HCT116 (cell line): ENCODE results near the gene AUTS2. TPM values are rescaled to one million over a fixed set of nuclear protein-coding genes. Genes with fewer than 3 reads are reported as not detected.

ENCODE experiments used
- ATAC-seq: fragments of 200-7000 bp; cut with Tn5 transposase; 2 replicates; pipeline ENCODE4 v1.9.1; 2020; ENCODE audit warnings: mild to moderate bottlenecking, moderate library complexity
- BruUV-seq: library from RNA; stranded (reverse); fragments of 400-500 nt; replicated peaks from 2 replicates; lab custom pipeline; 2021; lab: Mats Ljungman, UMichigan
- CTCF ChIA-PET: fragments of 300-600 bp; sonication (Branson Sonifier 250); formaldehyde crosslinking; loops from one replicate; lab custom pipeline; 2021; ENCODE audit warnings: antibody characterized with exemption; lab: Charles Lee
- POLR2A ChIA-PET: fragments of 300-600, 350-600 bp; sonication (Branson Sonifier 250); formaldehyde crosslinking; loops from one replicate; lab custom pipeline; 2021; ENCODE audit warnings: antibody characterized with exemption; lab: Charles Lee
- RAD21 ChIA-PET, 2 experiments: fragments of 300-600 bp; sonication (Branson Sonifier 250); formaldehyde crosslinking; loops; one replicate each; lab custom pipeline; 2023; ENCODE audit warnings: low total read pairs in 2 of 2; ENCODE audit not compliant: uncharacterized antibody in 2 of 2, unreplicated experiment in 2 of 2, low non-redundant PET in 1 of 2; lab: Charles Lee
- DNase-seq: peaks from one replicate; pipeline ENCODE4 v3.0.0-alpha.2; 2010; ENCODE audit warnings: low read depth, low spot score
- H2AFZ ChIP-seq: fragments of 200-600 bp; shearing (Covaris generic), sonication (generic); 2 replicates; pipeline ENCODE4 v1.6.1; 2017; ENCODE audit warnings: low read depth, mixed run types, mixed read lengths, antibody characterized with exemption, low read length; ENCODE audit not compliant: poor library complexity, severe bottlenecking
- H3K27ac ChIP-seq: 2 replicates; pipeline ENCODE4 v1.5.1; 2012; ENCODE audit warnings: low read depth, low read length
- H3K27me3 ChIP-seq: fragments of 200-600 bp; sonication (generic); 2 replicates; pipeline ENCODE4 v1.6.1; 2016; ENCODE audit warnings: mixed run types, low read length, mixed read lengths; ENCODE audit not compliant: insufficient read depth
- H3K36me3 ChIP-seq, 2 experiments: fragments of 200-500 bp in 1 of 2; fragments of 200-600 bp in 1 of 2; sonication (Bioruptor generic) in 1 of 2; sonication (generic) in 1 of 2; 2 replicates each; pipeline versions ENCODE4 v1.5.1 to v1.6.1; 2014 to 2016; ENCODE audit warnings: low read length in 2 of 2, inconsistent platforms in 1 of 2, mixed read lengths in 1 of 2, mixed run types in 1 of 2; ENCODE audit not compliant: insufficient read depth in 2 of 2, control insufficient read depth in 1 of 2
- H3K4me1 ChIP-seq, 2 experiments: fragments of 200-600 bp in 1 of 2; sonication (generic) in 1 of 2; 2 replicates each; pipeline versions ENCODE4 v1.5.1 to v1.6.1; 2012 to 2017; ENCODE audit warnings: low read length in 2 of 2, inconsistent platforms in 1 of 2, mild to moderate bottlenecking in 1 of 2, mixed read lengths in 1 of 2, mixed run types in 1 of 2, moderate library complexity in 1 of 2; ENCODE audit not compliant: insufficient read depth in 2 of 2, control insufficient read depth in 1 of 2
- H3K4me2 ChIP-seq: fragments of 200-600 bp; sonication (generic); 2 replicates; pipeline ENCODE4 v1.6.1; 2017; ENCODE audit warnings: mixed run types, low read length, mixed read lengths
- H3K4me3 ChIP-seq, 2 experiments: fragments of 200-600 bp in 1 of 2; sonication (generic) in 1 of 2; replicated peaks in 1 of 2; 2 replicates each; pipeline ENCODE4 v1.5.1; 2011 to 2016; ENCODE audit warnings: low read length in 2 of 2, control low read depth in 1 of 2, low read depth in 1 of 2, mild to moderate bottlenecking in 1 of 2, mixed read lengths in 1 of 2, mixed run types in 1 of 2
- H3K79me2 ChIP-seq: fragments of 200-600 bp; sonication (generic); 2 replicates; pipeline ENCODE4 v1.6.1; 2017; ENCODE audit warnings: mild to moderate bottlenecking, mixed run types, low read length, moderate library complexity, mixed read lengths; ENCODE audit not compliant: insufficient read depth
- H3K9ac ChIP-seq: fragments of 200-600 bp; sonication (generic); 2 replicates; pipeline ENCODE4 v1.6.1; 2016; ENCODE audit warnings: low read length, mixed read lengths
- H3K9me2 ChIP-seq: fragments of 200-600 bp; sonication (generic), shearing (Covaris generic); 2 replicates; pipeline ENCODE4 v1.6.1; 2017; ENCODE audit warnings: mixed run types, mild to moderate bottlenecking, moderate library complexity; ENCODE audit not compliant: insufficient read depth
- H3K9me3 ChIP-seq, 2 experiments: fragments of 200-500 bp in 1 of 2; fragments of 200-600 bp in 1 of 2; sonication (Bioruptor generic) in 1 of 2; sonication (generic) in 1 of 2; 2 replicates each; pipeline ENCODE4 v1.6.1; 2014 to 2017; ENCODE audit warnings: low read length in 2 of 2, mixed read lengths in 2 of 2, inconsistent platforms in 1 of 2, low read depth in 1 of 2, mild to moderate bottlenecking in 1 of 2, mixed run types in 1 of 2, moderate library complexity in 1 of 2; ENCODE audit not compliant: control insufficient read depth in 1 of 2, insufficient read depth in 1 of 2
- H4K20me1 ChIP-seq: fragments of 200-600 bp; sonication (generic), shearing (Covaris generic); 2 replicates; pipeline ENCODE4 v1.6.1; 2017; ENCODE audit warnings: mixed run types, mild to moderate bottlenecking, moderate library complexity; ENCODE audit not compliant: insufficient read depth
- CEBPB ChIP-seq: IDR thresholded peaks from 2 replicates; pipeline ENCODE4 v1.6.1; 2012; ENCODE audit warnings: low read depth
- CTCF ChIP-seq, 3 experiments: fragments of 200-600 bp in 1 of 3; sonication (generic) in 1 of 3; IDR thresholded peaks in 2 of 3; conservative IDR thresholded peaks in 1 of 3; 2 replicates each; pipeline ENCODE4 v1.5.1; 2012 to 2017; ENCODE audit warnings: low read depth in 2 of 3, low read length in 2 of 3, antibody characterized with exemption in 1 of 3, borderline replicate concordance in 1 of 3, control low read depth in 1 of 3, mild to moderate bottlenecking in 1 of 3, mixed read lengths in 1 of 3, mixed run types in 1 of 3, moderate library complexity in 1 of 3; ENCODE audit not compliant: insufficient read depth in 1 of 3
- EGR1 ChIP-seq: IDR thresholded peaks from 2 replicates; pipeline ENCODE4 v1.6.1; 2012; ENCODE audit warnings: low read depth
- ELF1 ChIP-seq: IDR thresholded peaks from 2 replicates; pipeline ENCODE4 v1.6.1; 2012; ENCODE audit warnings: low read depth, borderline replicate concordance
- EZH2 ChIP-seq: fragments of 200-600 bp; sonication (generic); IDR thresholded peaks from 2 replicates; pipeline ENCODE4 v1.6.1; 2017; ENCODE audit warnings: antibody characterized with exemption, mixed run types
- EZH2phosphoT487 ChIP-seq: fragments of 200-600 bp; IDR thresholded peaks from 2 replicates; pipeline ENCODE4 v1.6.1; 2018; ENCODE audit warnings: antibody characterized with exemption, borderline replicate concordance
- FOSL1 ChIP-seq: IDR thresholded peaks from 2 replicates; pipeline ENCODE4 v1.6.1; 2012; ENCODE audit warnings: low read depth
- JUND ChIP-seq: IDR thresholded peaks from 2 replicates; pipeline ENCODE4 v1.6.1; 2012
- POLR2A ChIP-seq: IDR thresholded peaks from 2 replicates; pipeline ENCODE4 v1.7.0; 2011; ENCODE audit warnings: borderline replicate concordance; ENCODE audit not compliant: insufficient read depth, insufficient read length; ENCODE audit errors: extremely low read depth
- REST ChIP-seq: IDR thresholded peaks from 2 replicates; pipeline ENCODE4 v1.6.1; 2012; ENCODE audit warnings: low read depth
- SRF ChIP-seq: IDR thresholded peaks from 2 replicates; pipeline ENCODE4 v1.6.1; 2012; ENCODE audit warnings: low read depth
- TCF7L2 ChIP-seq: IDR thresholded peaks from 2 replicates; pipeline ENCODE4 v1.7.0; 2011; ENCODE audit warnings: borderline replicate concordance, inconsistent platforms; ENCODE audit not compliant: insufficient read depth, insufficient read length; ENCODE audit errors: extremely low read depth
- ZNF274 ChIP-seq: fragments of 200-500 bp; sonication (Bioruptor generic); IDR thresholded peaks from 2 replicates; pipeline ENCODE4 v1.6.1; 2014; ENCODE audit warnings: mild to moderate bottlenecking, low read depth, low read length, inconsistent platforms
- intact Hi-C: fragments of 100-400 bp; cut with micrococcal nuclease; formaldehyde crosslinking; loops from 2 replicates; pipeline ENCODE4 v1.10.0; 2022
- total RNA-seq: library from RNA; stranded (reverse); gene quantifications from one replicate; pipeline ENCODE4 v1.2.1, GENCODE V29; 2021; ENCODE audit not compliant: unreplicated experiment
- TF ChIP-seq, protein P1 (sequence below): IDR thresholded peaks from 2 replicates; pipeline ENCODE4 v1.6.1; 2012
- TF ChIP-seq, protein P2 (sequence below): IDR thresholded peaks from 2 replicates; pipeline ENCODE4 v1.6.1; 2011; ENCODE audit warnings: mild to moderate bottlenecking, low read length, moderate library complexity; ENCODE audit not compliant: insufficient replicate concordance; ENCODE audit errors: extremely low read depth

Gene AUTS2
- total RNA-seq, 1 experiment from 2014 or later: 0.93 TPM

DNA sequence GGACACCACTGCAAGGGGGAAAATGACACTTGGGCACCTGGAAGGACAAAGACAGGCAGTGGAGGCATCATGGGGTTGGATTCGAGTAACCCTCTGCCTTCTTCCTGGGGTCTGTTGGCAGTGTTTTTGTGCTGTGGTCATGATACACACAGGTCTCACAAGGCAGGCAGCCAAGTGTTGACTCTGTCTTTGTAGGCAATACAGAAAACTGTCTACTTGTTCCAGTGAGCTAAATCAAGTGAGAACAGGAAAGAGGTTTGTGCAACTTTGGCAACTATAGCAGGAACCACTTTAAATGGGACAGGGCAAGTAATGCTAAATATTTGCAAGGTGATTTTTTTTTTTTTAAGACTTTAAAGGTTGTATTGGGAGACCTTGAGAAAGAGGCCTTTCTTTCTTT lies 955.1 kb downstream of the AUTS2 start:
- Histone ChIP-seq H3K4me1 (no peaks in the 10 kb centered on the region), H3K27me3 (no peaks in the 10 kb centered on the region), H4K20me1 (no peaks in the 10 kb centered on the region), H3K27ac (no peak overlapping the region), H3K9ac (no peak overlapping the region), H2AFZ (no peak overlapping the region), H3K9me2 (no peaks in the 10 kb centered on the region)
- ChIA-PET RAD21 (no interaction called here), POLR2A (no interaction called here), CTCF (no interaction called here)
- intact Hi-C loops: no loop called here
- DNase-seq (no peak), ATAC-seq (no peak)
- no TSS peak for BruUV-seq
- no peak for TF ChIP-seq REST
- TF ChIP-seq JUND: no peak
- TF ChIP-seq CEBPB: no peak
- TF ChIP-seq CTCF (IDR thresholded peaks at IDR 0.05 in 2 of 3, conservative IDR thresholded peaks at IDR 0.05 in 1 of 3; ENCODE audit: borderline replicate concordance in 1 of 3, insufficient read depth in 1 of 3, low read depth in 2 of 3, low read length in 2 of 3): no peak
- no peak for TF ChIP-seq SRF
- no peak for TF ChIP-seq FOSL1
- TF ChIP-seq EZH2: no peak
- TF ChIP-seq, protein P1, sequence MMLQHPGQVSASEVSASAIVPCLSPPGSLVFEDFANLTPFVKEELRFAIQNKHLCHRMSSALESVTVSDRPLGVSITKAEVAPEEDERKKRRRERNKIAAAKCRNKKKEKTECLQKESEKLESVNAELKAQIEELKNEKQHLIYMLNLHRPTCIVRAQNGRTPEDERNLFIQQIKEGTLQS: no peak
- TF ChIP-seq ELF1: no peak
- TF ChIP-seq EGR1: no peak
- TF ChIP-seq, protein P2, sequence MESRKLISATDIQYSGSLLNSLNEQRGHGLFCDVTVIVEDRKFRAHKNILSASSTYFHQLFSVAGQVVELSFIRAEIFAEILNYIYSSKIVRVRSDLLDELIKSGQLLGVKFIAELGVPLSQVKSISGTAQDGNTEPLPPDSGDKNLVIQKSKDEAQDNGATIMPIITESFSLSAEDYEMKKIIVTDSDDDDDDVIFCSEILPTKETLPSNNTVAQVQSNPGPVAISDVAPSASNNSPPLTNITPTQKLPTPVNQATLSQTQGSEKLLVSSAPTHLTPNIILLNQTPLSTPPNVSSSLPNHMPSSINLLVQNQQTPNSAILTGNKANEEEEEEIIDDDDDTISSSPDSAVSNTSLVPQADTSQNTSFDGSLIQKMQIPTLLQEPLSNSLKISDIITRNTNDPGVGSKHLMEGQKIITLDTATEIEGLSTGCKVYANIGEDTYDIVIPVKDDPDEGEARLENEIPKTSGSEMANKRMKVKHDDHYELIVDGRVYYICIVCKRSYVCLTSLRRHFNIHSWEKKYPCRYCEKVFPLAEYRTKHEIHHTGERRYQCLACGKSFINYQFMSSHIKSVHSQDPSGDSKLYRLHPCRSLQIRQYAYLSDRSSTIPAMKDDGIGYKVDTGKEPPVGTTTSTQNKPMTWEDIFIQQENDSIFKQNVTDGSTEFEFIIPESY: no peak
- TF ChIP-seq EZH2phosphoT487: no peak
- TF ChIP-seq TCF7L2: no peak
- TF ChIP-seq ZNF274: no peak
- TF ChIP-seq POLR2A: no peak
- TF ChIP-seq, all 23 proteins: peak for 0
- no peaks in the 10 kb centered on the region for H3K36me3 ChIP-seq
- H3K4me3 ChIP-seq: no peak overlapping the region
- no peaks in the 10 kb centered on the region for H3K79me2 ChIP-seq
- no peak overlapping the region for H3K4me2 ChIP-seq
- H3K9me3 ChIP-seq: peaks cover 4 to 27% of the 10 kb centered on the region in 2 experiments; a peak in 2 of 4 replicates
